ENCODE results near the gene OR4F15. TPM values are rescaled to one million over a fixed set of nuclear protein-coding genes. Genes with fewer than 3 reads are reported as not detected.

Gene OR4F15
- total RNA-seq, 1 donor = not detected

DNA sequence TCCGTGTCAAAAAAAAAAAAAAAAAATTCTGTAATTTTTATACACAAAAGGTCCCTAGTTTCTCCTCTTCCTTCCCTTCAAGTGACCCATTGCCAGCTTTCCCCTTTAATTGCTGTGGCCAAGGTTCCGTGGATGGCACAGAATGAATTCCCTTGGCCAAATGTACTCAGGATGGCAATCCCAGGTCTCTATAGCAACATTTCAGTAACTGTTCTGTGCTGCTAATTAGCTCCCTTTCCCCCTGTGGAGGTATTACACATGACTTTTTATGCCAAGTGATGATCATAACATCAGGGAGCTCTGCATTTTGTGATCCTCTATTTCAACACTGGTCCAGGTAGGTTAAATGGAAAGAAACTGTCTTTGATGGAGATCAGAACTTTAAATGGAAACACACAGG, 8.8 kb upstream of the OR4F15 start, which contains the start of gene OR4F6:
Gene OR4F6, plus strand, starts transcription at position 301 of the 400 bp plus-strand sequence. CDS start 2,211 bp downstream, outside the sequence.
- no peak within 1 kb of the TSS for H3K4me3 ChIP-seq (ENCODE audit: low read depth, low read length)
- TF ChIP-seq, protein P1, sequence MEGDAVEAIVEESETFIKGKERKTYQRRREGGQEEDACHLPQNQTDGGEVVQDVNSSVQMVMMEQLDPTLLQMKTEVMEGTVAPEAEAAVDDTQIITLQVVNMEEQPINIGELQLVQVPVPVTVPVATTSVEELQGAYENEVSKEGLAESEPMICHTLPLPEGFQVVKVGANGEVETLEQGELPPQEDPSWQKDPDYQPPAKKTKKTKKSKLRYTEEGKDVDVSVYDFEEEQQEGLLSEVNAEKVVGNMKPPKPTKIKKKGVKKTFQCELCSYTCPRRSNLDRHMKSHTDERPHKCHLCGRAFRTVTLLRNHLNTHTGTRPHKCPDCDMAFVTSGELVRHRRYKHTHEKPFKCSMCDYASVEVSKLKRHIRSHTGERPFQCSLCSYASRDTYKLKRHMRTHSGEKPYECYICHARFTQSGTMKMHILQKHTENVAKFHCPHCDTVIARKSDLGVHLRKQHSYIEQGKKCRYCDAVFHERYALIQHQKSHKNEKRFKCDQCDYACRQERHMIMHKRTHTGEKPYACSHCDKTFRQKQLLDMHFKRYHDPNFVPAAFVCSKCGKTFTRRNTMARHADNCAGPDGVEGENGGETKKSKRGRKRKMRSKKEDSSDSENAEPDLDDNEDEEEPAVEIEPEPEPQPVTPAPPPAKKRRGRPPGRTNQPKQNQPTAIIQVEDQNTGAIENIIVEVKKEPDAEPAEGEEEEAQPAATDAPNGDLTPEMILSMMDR (IDR thresholded peaks at IDR 0.05; ENCODE audit: insufficient read depth, low read depth, low read length) = no peak
- no peak for DNase-seq (ENCODE audit: low read depth)

DNA sequence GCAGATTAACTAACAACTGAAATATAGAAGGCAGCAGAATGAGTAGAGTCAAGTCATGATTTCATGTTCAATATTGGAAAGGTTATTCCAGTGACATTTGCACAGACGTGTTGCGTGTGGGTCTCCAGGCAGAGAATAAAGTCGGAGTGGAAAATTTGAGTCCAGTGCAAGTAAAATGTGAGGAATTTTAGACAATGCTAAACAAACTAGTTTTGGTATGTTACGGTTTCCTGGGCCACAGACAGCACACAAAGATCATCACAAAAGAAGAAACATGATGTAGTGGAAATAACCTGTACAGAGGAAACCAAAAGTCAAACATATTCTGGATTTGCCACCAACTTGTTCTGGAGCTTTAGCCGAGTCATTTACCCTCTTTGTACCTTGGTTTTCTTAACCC, 8.3 kb upstream of the OR4F15 start:
- TF ChIP-seq, protein P1 (IDR thresholded peaks at IDR 0.05; ENCODE audit: insufficient read depth, low read depth, low read length) = no peak
- DNase-seq (ENCODE audit: low read depth) = no peak
- no peak overlapping the region for H3K4me3 ChIP-seq (ENCODE audit: low read depth, low read length)

DNA sequence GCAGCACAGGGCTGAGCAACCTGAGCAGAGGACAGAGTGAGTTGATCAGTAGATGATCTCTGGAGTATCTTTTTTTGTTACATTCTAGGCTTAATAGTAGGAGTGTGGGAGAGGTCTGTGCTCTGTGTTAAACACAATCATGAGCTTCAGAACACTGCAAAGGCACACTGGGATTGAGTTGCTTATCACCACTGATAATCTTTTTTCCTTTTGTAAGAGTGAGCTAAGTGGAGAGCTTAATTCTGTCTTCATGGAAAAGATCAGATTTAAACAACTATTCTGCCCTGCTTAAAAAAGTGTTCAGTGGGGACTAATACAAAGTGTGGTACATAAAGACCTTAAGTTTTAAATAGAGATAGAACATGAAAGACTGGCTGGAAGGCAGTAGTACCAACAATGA, 7.6 kb upstream of the OR4F15 start:
- H3K4me3 ChIP-seq (ENCODE audit: low read depth, low read length) = no peak overlapping the region
- TF ChIP-seq, protein P1 (IDR thresholded peaks at IDR 0.05; ENCODE audit: insufficient read depth, low read depth, low read length) = no peak

DNA sequence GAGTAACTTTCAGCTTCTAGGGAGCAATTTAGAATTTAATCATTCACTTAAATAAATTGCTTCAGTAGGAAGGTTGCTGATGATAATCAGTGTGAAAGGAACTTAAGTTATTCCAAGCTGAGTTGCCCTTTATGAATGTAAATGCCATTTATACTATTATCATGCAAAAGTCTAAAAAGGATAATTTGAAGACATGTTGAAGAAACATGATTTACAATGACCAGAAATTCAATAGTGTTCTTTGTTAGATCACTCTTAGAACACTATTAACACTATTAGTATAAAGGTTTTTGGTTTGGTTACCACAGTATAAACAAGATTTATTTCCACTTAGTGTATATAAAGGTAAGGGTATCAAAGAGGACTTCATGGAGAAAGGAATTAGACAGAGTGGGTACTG, 7.1 kb upstream of the OR4F15 start:
- DNase-seq (ENCODE audit: low read depth) = no peak
- no peak overlapping the region for H3K4me3 ChIP-seq (ENCODE audit: low read depth, low read length)
- TF ChIP-seq, protein P1 (IDR thresholded peaks at IDR 0.05; ENCODE audit: insufficient read depth, low read depth, low read length) = no peak

More for the DNA sequence above, 7.6 kb upstream of the OR4F15 start:
- DNase-seq (ENCODE audit: low read depth) = no peak

GRCh38 chr15:101805605-101806345, 6.2 kb upstream of the OR4F15 start:
- no peak overlapping the region for H3K4me3 ChIP-seq (ENCODE audit: low read depth, low read length)
- TF ChIP-seq, protein P1 (IDR thresholded peaks at IDR 0.05; ENCODE audit: insufficient read depth, low read depth, low read length) = no peak
- DNase-seq (ENCODE audit: low read depth) = no peak

DNA sequence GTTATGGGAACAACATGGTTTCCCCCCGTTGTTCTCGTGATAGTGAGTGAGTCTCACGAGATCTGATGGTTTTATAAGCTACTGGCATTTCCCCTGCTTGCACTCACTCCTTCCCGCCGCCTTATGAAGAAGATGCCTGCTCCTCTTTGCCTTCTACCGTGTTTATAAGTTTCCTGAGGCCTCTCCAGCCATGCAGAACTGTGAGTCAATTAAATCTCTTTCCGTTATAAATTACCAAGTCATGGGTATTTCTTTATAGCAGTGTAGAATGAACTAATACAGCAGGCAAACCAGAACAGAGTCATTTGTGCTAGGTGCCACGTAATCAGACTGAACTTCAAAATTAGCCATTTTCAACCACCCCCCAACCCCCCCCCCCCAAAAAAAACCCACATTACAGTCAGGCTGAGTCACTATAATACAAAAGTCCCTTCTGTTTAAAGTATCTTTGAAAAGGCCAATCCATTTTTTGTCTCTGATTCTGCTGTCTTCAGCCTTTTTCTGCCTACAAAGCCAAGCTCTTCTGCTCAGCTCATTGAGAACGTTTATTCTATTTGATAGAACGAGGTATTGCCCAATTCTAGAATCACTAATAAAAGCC, 4.6 kb upstream of the OR4F15 start:
- TF ChIP-seq, protein P1 (IDR thresholded peaks at IDR 0.05; ENCODE audit: insufficient read depth, low read depth, low read length) = no peak
- DNase-seq (ENCODE audit: low read depth) = no peak
- H3K4me3 ChIP-seq (ENCODE audit: low read depth, low read length) = no peak overlapping the region

All from fibroblast of villous mesenchyme (primary cell).